Hematopoietic multipotent progenitor cell treated with erythropoietin and hydrocortisone succinate and interleukin-3 and kit ligand, for 4 days (in vitro differentiated cells): ENCODE data around the gene IL32.
A peak's percentile ranks its signal among the peaks of the same experiment; 100 is the strongest.
"Not testable (repeated sequence)": the region's sequence is repeated elsewhere in the genome, so short reads cannot be mapped to it uniquely, and the experiment has no call there.

Source experiments
- DNase-seq: peaks from one replicate; pipeline ENCODE4 v3.0.0-alpha.2; 2015

IL32 gene

DNA sequence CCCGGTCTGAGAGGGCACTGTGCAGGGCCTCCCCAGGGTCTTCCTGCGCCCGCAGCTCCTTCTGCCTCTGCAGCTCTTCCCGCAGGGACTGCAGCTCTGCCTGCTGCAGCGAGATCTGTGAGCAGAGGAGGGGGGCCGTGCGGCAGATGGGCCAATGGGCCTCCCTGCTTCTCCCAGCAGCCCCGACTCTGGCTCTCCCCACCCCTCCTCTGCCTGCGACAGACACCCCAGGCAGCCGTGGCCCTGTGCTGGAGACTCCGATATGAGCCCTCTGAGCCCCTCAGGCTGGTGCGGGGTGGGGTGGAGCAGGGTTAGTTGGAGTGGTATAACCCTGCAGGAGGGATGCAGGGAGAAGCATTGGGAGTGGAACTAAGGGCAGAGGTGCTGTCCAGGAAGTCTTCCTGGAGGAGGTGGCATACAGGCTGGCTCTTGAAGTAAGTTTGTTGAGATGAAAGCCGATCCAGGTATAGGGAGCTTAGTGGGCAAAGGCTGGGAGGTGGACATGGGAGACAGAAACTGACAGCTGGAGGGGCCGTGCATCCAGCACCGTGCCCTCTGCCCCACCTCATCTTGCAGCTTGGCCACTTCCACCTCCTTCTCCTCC, 36.6 kb upstream of the IL32 start:
- DNase-seq: no peak

DNA sequence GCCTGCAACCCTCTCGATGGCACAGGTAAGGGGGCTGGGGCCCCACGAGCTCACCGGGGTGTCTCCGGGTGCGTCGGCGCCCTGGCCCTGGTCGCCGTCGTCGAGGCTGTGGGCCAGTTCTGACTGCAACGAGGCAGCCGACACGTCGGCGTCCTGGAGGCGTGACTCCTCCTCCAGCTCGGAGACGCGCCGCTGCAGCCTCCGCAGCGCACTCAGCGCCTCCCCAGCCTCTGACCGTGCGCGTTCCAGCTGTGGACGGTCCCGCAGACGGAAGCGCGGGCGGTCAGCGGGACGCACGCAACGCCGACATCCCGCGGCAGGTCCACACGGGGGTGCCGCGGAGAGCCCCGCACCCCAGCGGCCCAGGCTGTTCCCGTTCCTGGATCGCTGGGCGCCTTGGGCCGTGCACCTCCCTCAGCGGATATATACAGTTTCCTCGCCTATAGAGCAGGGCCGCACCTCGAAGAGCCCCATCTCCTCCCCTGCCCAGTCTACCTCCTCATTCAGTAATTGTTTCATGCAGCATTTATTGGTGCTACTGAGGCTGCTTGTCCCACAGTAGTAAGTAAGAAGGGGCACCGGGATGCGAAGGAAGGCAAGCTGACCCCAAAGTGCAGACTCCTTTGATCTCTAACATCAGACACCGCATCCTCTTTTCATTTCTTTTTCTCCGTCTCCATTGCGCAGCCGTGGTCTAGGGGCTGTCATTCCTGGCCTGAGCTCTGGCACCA, 35.8 kb upstream of the IL32 start:
- peak; percentile 58 for DNase-seq

DNA sequence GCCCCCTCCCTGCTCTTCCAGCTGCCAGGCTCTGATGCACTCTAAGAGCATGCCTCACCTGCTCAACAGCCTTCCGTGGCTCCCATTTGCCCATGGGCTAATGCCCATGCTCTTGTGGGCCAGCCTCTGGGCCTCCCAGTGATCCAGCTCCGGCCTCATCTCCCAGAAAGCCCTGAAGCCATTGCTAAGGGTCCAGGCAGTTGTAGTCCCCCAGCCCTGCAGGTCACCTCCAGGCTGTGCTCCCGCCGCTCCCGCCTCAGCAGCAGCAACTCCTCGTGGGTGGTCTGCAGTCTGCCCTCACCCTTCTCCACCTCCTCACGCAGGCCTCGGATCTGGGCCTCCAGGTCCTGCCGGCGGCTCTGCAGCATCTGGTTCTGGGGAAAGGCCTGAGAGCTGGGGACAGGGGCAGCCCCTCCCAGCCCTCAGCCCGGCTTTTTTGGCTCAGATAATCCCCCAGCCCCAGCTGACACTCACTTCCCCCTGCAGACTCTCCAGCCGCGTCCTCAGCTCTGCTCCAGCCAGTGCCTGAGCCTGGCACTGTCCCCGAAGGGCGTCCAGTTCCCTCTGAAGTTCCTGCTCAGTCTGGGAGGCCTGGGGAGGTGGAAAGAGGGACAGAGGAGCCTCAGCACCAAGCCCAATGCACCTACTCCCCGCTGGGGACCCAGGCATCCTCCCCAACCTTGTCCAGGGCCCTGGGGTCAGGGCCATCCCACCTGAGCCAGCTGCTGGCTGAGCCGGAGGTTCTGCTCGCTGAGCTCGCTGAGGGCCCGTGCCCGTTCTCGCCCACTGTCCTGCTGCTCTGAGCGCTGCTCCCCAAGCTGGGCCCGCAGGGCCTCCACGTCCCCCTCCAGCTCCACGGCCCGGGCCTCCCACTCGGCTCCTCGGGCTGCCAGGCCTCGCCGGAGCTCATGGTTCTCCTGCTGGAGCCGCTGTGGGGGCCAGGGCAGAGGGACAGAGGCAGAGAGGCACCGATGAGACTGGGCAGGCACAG, 34.9 kb upstream of the IL32 start:
- DNase-seq: no peak

DNA sequence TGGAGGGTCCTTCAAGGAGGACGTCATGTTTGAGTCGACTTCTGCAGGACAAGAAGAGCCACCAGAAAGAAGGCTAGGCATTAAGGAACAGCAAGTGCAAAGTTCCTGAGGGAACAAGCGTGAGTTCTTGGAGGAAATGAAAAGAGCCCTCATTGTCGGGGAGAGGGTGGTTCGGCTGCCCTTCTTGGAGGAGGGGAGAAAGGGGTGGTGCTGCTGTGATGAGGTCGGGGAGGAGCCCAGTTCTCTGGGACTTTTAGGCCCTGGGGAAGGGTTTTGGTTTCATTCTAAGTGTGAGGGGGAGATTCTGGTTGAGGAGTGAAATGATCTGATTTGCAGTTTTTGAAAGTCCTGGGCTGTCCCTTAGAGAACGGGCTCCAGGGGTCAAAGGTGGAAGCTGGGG, 32.8 kb upstream of the IL32 start:
- no peak for DNase-seq

DNA sequence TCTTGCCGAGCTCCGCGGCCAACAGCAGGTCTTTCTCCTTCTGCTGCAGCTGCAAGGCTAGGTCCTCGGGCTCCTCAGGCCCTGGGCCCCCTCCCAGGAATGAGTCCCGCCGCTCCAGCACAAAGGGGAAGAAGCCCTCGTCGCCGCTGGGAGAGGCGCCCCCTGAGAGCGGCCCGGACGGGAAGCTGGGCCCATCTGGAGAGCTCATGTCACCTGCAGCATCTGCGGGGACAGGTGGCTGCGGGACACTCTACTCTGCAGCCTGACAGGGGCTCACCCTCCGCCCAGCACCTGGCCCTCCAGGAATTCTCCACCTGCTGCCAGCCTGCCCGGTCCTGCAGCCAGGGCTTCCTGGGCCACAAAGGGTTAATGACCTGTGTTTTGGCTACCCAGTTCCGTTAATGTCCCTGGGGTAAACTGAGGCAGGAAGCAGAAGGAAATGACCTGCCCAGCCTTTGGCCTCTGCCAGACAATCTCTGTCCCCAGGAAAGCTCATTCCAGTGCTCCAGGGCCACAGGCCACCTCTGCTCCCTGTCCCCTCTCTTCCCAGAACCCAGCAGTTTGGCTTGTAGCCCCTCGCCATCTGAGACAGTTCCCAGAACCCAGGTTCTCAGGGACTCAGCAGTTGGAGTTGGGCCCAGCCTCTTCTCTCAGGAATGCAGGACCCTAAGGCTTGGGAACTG, 30.0 kb upstream of the IL32 start:
- no peak for DNase-seq

DNA sequence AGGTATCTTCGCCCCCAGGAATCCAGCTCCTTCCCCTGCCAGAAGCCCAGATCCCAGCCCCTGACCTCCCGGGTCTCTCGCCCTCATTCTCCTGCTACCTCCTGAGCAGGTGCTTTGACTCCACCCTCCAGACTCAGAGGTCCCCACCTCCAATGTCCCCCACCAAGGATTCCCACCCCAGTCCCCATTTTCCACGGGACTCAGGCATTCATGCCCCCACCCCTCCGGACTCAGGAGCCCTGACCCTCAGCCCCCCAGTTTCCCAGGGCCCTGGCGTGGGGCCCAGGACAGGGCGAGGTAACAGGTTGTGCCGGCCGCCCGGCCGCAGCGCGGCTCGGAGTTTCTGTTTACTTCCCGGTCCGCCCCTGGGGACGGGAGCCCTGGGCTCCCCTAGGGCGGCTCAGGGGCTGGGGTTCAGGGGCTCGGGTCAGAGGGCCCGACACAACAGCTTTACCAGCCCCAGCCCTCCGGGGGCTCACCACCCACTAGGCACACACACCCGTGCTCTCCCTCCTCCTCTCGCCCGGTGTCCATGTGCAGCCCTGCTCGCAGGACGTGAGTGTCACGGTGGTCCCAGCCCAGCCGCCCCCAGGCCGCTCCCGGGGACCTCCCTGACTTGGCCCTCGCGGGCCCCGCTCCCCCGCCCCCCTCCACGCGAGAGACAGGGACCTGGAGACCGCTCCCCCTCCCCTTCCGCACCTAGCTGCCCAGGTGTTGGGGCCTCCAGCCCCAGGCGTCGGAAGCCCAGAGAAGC, 29.3 kb upstream of the IL32 start:
- DNase-seq: no peak

DNA sequence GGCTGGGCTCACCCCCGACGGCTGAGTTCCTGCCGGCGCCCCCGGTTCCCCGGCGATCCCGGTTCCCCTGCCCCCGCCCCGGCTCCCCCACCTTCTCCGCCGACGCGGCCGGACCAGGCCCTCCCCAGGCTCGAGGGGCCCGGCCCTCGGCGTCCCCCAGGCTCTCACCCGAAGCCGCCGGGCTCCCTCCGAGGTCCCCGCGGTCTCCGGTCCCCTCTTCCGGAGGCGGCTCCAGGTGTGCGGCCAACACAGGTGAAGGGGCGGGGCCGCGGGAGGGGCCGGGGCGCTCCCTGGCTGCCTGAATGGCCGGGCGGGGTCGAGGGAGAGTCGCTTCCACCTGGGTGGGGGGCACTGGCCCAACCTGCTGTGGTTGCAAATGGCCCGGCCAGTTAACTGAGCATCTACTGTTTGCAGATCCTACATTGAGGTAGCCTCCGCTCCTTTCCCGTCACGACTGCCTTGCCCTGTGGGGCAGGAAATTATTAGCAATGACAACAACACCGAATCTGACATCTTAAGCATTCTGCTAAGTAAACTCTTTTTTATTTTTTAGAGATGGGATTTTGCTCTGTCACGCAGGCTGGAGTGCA, 28.6 kb upstream of the IL32 start, which contains the start of gene BICDL2:
TSS of gene BICDL2 (minus strand) at position 219 of the 590 bp plus-strand sequence. CDS start 1,448 bp downstream, outside the sequence.
- no peak for DNase-seq

DNA sequence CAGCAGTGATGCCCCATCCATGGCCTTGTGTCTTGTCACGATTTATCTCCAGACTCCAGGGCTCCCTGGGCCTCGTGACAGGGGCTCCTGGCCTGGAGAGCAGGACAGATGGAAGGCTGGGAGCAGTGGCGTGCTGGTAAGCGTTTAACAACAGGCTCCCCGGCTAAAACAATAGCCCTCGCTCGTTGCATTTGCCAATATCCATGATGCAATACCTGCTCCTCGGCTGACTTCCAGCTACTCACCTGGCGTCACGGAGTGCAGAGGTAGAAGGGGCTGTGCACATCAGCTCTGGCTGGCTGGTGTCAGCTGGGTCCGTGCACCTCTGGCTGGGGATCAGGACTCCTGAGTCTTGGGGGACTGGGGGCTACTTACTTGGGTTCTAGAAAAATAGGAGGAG, 27.2 kb upstream of the IL32 start:
- DNase-seq: no peak

DNA sequence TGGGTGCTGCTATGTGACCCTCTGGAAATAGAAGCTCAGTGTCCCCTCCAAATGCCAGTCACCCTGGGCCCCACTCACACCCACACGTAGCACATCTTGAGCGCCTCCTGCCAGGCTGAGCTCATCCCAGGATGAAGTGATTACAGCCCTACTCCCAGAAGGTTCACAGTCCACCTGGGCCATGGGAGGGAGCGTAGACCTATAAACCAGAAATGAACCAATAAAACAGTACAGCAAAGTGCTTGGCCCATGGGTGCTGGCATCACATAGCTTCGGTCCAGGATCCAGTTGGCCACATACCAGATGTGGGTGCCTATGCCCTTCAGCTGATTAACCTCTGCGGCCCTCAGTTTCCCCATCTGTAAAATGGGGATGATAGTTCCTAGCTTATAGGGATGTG, 26.5 kb upstream of the IL32 start:
- no peak for DNase-seq

DNA sequence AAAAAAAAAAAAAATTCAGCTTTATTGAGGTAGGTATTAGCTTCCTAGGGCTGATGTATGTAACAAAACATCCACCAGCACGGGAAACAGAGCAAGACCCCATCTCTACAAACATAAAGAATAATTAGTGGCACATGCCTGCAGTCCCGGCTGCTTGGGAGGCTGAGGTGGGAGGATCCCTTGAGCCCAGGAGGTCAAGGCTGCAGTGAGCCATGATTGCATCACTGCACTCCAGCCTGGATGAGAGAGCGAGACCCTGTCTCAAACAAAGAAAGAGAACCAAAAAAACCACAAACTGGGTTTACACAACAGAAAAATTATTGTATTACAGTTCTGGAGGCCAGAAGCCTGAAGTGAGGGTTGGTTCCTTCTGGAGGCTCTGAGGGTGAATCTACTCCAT, 23.1 kb upstream of the IL32 start:
- DNase-seq: no peak

DNA sequence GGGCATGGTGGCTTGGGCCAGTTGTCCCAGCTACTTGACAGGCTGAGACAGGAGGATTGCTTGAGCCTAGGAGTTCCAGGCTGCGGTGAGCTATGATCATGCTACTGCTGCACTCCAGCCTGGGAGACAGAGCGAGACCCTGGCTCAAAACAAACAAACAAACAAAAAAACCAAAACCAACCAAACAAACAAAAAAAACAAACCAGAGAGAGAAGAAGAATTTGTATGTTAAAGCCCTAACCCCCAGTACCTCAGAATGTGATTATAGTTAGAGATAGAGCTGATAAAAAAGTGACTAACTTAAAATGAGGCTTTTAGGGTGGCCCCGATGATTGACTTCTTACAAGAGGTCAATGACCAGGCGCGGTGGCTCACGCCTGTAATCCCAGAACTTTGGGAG, 20.7 kb upstream of the IL32 start:
- no peak for DNase-seq

DNA sequence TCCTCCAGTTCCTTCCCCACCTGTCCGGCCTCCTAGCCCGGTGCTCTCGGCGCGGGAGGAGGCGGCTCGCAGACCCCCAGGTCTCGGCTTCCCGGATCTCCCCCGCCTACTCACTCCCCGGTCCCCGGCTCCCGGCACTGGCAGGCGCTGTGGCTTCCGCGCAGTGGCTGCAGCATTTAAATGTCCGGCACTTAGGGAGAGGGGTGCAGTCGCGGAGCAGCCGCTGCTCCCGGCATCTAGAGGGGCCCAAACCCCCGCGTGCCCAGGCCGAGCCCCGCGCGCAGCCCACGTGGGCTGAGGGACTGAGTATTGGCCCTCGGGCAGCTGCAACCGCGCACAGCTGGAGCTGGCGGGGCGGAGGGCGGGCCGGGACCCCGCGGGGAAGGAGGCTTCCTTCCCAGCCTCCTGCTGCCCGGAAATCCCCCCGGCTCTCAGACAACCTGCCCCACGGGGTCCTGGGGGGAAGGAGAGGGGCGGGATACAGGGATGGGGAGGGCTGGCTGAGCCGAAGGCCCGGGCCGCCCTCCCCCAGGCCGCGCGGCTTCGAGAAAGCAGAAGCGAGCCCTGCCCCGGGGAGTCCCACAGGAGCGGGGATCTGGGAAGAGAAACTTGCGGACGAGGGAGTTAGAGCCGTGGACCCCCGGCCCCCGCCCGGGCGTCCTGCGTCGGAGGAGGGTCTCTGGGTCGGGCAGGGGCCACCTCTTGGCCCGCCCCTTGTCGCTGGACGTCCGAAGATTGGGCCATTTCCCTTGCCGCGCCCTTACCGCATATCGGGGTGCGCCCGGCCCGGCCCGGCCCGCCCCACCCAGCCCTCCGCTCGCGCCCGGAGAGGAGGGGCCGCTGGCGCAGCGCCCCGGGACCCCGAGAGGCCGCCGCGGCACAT, 19.4 kb upstream of the IL32 start, which contains the start of gene MMP25:
TSS of gene MMP25 (plus strand) at position 804 of the 883 bp plus-strand sequence. CDS start 357 bp downstream, outside the sequence.
- no peak for DNase-seq

DNA sequence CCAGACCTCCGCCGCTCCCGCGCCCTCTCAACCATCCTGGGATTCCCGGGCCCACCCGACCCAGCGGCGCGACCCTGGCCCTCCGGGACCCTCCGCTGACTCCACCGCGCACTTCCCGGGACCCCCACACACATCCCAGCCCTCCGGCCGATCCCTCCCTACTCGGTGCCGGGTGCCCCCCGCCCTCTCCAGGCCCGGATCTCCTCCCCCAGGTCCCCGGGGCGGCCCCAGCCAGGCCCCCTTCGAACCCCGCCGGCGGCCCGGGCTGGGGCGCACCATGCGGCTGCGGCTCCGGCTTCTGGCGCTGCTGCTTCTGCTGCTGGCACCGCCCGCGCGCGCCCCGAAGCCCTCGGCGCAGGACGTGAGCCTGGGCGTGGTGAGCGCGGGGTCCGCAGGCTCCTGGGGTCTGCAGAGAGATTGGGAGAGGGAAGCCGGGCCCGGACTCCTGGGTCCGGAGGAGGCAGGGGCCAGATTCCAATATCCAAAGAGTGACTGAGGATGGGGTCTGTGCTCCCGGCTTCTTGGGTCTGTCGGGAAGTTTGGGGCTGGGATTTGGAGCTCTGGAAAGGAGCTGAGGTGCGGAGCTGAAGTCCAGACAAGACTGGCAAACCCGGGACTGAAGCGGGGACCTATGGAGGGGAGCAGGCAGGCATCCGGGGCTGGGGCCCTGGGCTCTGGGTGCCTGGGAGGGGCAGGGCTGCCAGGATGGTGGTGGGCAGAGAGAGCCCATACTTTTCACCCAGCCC, 18.6 kb upstream of the IL32 start:
- no peak for DNase-seq

DNA sequence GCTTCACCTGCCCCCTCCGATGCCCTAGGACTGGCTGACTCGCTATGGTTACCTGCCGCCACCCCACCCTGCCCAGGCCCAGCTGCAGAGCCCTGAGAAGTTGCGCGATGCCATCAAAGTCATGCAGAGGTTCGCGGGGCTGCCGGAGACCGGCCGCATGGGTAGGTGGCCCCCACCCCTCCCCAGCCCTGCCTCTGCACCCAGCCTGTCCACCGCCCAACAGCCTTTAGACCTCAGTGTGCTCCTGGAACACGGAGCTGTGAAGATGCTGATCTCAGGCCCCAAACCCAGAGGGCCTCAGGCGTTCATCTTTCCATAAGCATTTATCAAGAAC, 18.1 kb upstream of the IL32 start:
- DNase-seq: no peak

DNA sequence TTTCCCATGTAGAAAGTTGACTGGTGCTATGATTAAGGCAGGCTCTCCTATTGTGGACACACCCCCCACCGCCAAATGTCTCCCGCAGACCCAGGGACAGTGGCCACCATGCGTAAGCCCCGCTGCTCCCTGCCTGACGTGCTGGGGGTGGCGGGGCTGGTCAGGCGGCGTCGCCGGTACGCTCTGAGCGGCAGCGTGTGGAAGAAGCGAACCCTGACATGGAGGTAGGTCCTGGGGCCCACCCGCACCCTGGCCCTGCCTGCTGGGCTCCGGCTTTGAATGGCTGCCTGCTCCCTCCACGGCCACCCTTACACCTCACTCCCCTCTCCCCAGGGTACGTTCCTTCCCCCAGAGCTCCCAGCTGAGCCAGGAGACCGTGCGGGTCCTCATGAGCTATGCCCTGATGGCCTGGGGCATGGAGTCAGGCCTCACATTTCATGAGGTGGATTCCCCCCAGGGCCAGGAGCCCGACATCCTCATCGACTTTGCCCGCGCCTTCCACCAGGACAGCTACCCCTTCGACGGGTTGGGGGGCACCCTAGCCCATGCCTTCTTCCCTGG, 15.4 kb upstream of the IL32 start:
- DNase-seq: no peak

DNA sequence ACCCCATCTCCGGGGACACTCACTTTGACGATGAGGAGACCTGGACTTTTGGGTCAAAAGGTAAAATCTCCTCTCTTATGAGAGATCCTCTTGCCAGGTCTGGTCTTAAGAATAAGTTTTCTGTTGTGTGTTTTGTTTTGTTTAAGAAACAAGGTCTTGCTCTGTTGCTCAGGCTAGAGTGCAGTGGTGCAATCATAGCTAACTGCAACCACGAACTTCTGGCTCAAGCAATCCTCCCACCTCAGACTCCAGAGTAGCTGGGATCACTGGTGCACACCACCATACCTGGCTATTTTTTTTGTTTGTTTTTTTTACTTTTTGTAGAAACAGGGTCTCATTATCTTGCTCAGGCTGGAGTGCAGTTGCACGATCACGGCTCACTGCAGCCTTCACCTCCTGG, 15.0 kb upstream of the IL32 start:
- no peak for DNase-seq

DNA sequence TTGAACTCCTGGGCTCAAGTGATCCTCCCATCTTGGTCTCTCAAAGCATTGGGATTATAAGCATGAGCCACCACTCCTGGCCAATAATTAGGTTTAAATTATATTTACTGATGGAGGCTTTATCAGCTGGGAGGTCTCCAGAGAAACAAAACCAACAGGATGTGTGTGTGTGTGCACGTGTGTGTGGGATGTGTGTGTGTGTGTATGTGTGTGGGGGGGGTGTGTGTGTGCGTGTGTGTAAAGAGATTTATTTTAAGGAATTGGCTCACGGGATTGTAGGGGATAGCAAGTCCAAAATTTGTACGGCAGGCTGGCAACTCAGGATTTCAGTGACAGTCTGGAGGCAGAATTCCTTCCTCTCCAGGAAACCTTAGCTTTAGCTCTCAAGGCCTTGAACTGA, 14.4 kb upstream of the IL32 start:
- DNase-seq: no peak

DNA sequence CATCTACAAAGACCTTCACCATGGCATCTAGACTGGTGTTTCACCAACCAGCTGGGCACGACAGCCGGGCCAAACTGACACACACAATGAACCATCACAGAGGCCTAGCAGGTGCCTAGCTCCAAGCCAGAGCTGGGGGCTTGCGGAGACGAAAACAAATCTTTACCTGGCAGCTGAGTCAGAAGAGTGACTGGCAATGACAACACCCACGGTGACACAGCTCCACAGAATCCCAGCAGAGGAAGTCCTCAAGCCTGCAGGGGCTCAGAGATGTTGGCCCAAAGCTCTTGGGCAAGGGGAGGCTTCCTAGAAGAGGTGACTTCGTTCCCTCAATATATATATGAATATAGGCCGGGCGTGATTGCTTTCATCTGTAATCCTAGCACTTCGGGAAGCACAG, 13.9 kb upstream of the IL32 start:
- DNase-seq: no peak

DNA sequence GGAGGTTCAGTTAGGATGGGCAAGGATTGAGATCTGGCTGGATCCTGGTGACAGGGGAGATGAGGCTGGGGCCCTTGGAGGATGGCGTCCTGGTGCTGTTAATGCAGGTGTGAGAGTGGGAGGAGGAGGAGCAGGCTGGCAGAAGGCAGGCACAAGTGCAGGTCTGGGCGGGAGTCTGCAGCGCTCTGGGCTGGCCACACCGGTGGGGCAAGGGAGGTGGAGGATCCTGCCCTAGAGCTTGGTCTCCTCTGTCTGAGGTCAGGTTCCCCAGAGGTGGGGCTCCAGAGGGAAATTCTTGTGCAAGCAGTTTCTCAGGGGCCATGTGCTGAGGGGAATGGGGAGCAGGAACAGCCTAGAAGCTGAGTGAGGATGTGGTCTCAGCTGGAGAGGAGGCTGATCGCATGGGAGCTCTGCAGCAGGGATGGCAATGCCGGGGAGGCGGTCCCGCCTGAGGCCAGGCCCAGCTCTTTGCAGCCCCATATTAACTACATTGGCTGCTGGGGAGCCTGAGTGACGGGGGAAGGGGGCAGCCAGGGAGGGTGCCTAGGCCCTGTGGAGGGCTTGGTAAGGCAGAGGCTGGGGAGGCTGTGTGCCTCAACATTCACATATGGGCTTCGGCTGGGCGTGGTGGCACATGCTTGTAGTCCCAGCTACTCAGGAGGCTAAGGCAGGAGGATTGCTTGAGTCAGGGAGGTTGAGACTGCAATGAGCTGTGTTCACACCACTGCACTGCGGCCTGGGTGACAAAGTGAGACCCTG, 12.7 kb upstream of the IL32 start:
- not testable (repeated sequence) for DNase-seq
